Endothelial cell of umbilical vein (primary cell): Measurements from ENCODE around the gene CLEC4M. TPM values are rescaled to one million over a fixed set of nuclear protein-coding genes. Genes with fewer than 3 reads are reported as not detected.
A peak's percentile ranks its signal among the peaks of the same experiment; 100 is the strongest.

Experiments
- Bru-seq: library from RNA; stranded (reverse); fragments of 400-500 nt; gene quantifications from one replicate; lab custom pipeline; 2021; lab: Mats Ljungman, UMichigan
- BruChase-seq, 2 experiments: library from RNA; stranded (reverse); fragments of 400-500 nt; gene quantifications; one replicate each; lab custom pipeline; 2021; lab: Mats Ljungman, UMichigan
- BruUV-seq: library from RNA; stranded (reverse); fragments of 400-500 nt; replicated peaks from 2 replicates; lab custom pipeline; 2021; lab: Mats Ljungman, UMichigan
- CTCF ChIA-PET: fragments of 300-600, 350-600 bp; sonication (Branson Sonifier 250); formaldehyde crosslinking; loops from one replicate; lab custom pipeline; 2021; ENCODE audit warnings: antibody characterized with exemption, inconsistent platforms; lab: Charles Lee
- POLR2A ChIA-PET: fragments of 300-600, 350-600 bp; sonication (Branson Sonifier 250); formaldehyde crosslinking; loops from one replicate; lab custom pipeline; 2021; ENCODE audit warnings: antibody characterized with exemption, inconsistent platforms; lab: Charles Lee
- DNase-seq: peaks from one replicate; pipeline ENCODE4 v3.0.0-alpha.2; 2011; ENCODE audit warnings: low read depth, low spot score
- FAIRE-seq: peaks from 2 replicates; lab custom pipeline; 2011; peaks lifted over from hg19 to GRCh38; lab: Jason Lieb, UNC
- H2AFZ ChIP-seq: 2 replicates; pipeline ENCODE4 v1.6.0; 2012; ENCODE audit warnings: low read depth, low read length, control low read depth, inconsistent platforms
- H3K27ac ChIP-seq: 2 replicates; pipeline ENCODE4 v1.5.1; 2011; ENCODE audit warnings: low read depth, mild to moderate bottlenecking, control low read depth, low read length, moderate library complexity; ENCODE audit not compliant: insufficient read depth
- H3K27me3 ChIP-seq, 2 experiments: 2 replicates each; pipeline versions ENCODE4 v1.6.0 to v1.6.1; 2011; ENCODE audit warnings: low read length in 2 of 2, mixed read lengths in 1 of 2; ENCODE audit not compliant: control insufficient read depth in 2 of 2, insufficient read depth in 2 of 2
- H3K36me3 ChIP-seq, 2 experiments: 2 replicates in 1 of 2; 3 replicates in 1 of 2; pipeline ENCODE4 v1.5.1; 2011; ENCODE audit warnings: low read length in 2 of 2, mild to moderate bottlenecking in 1 of 2, moderate library complexity in 1 of 2; ENCODE audit not compliant: control insufficient read depth in 2 of 2, insufficient read depth in 2 of 2; ENCODE audit errors: extremely low read depth in 1 of 2
- H3K4me1 ChIP-seq: 3 replicates; pipeline ENCODE4 v1.5.1; 2011; ENCODE audit warnings: mild to moderate bottlenecking, low read length; ENCODE audit not compliant: control insufficient read depth, insufficient read depth; ENCODE audit errors: extremely low read depth
- H3K4me2 ChIP-seq: 2 replicates; pipeline ENCODE4 v1.6.1; 2011; ENCODE audit warnings: low read length, control low read depth, mixed read lengths; ENCODE audit not compliant: insufficient read depth
- H3K4me3 ChIP-seq, 3 experiments: fragments of 200-600 bp in 1 of 3; sonication (generic), shearing (Covaris generic) in 1 of 3; replicated peaks in 1 of 3; 2 replicates each; pipeline ENCODE4 v1.5.1; 2011 to 2016; ENCODE audit warnings: control low read depth in 3 of 3, low read length in 3 of 3, mild to moderate bottlenecking in 2 of 3, inconsistent platforms in 1 of 3, low read depth in 1 of 3, moderate library complexity in 1 of 3; ENCODE audit not compliant: insufficient read depth in 1 of 3
- H3K79me2 ChIP-seq: 2 replicates; pipeline ENCODE4 v1.6.0; 2012; ENCODE audit warnings: low read length, inconsistent platforms; ENCODE audit not compliant: control insufficient read depth, insufficient read depth
- H3K9ac ChIP-seq: replicated peaks from 2 replicates; pipeline ENCODE3; 2011; ENCODE audit warnings: low read length, control low read depth; ENCODE audit not compliant: insufficient read depth; ENCODE audit errors: extremely low read depth
- H3K9me1 ChIP-seq: replicated peaks from 3 replicates; pipeline ENCODE4 v1.6.0; 2011; ENCODE audit warnings: mild to moderate bottlenecking, low read length; ENCODE audit not compliant: control insufficient read depth, insufficient read depth; ENCODE audit errors: extremely low read depth
- H3K9me3 ChIP-seq: replicated peaks from 2 replicates; pipeline ENCODE4 v1.5.1; 2012; ENCODE audit warnings: low read length, inconsistent platforms; ENCODE audit not compliant: control insufficient read depth, insufficient read depth
- H4K20me1 ChIP-seq: replicated peaks from 2 replicates; pipeline ENCODE3; 2011; ENCODE audit warnings: mild to moderate bottlenecking, low read length; ENCODE audit not compliant: control insufficient read depth, insufficient read depth; ENCODE audit errors: extremely low read depth
- EZH2 ChIP-seq: IDR thresholded peaks from 2 replicates; pipeline ENCODE4 v1.6.1; 2012; ENCODE audit warnings: borderline replicate concordance, low read depth, mild to moderate bottlenecking, moderate library complexity, low read length, inconsistent platforms; ENCODE audit not compliant: severe bottlenecking
- GATA2 ChIP-seq: IDR thresholded peaks from 2 replicates; pipeline ENCODE4 v1.7.0; 2011; ENCODE audit warnings: low read depth, mild to moderate bottlenecking, moderate library complexity, mixed read lengths, low read length; ENCODE audit not compliant: insufficient read length, insufficient read depth
- POLR2A ChIP-seq: IDR thresholded peaks from 2 replicates; pipeline ENCODE4 v1.6.1; 2012; ENCODE audit warnings: low read depth, mild to moderate bottlenecking, control low read depth, low read length
- POLR2AphosphoS5 ChIP-seq: IDR thresholded peaks from 2 replicates; pipeline ENCODE4 v1.6.1; 2012; ENCODE audit warnings: low read depth, mild to moderate bottlenecking, control low read depth, low read length, moderate library complexity; ENCODE audit not compliant: insufficient read depth
- dilution Hi-C: fragments of 300-500 bp; cut with MboI; formaldehyde crosslinking; loops from one replicate; pipeline ENCODE4 v1.15.0; 2019; ENCODE audit warnings: low sequenced_read_pairs; ENCODE audit not compliant: extremely low pct_ligation_motif_present
- intact Hi-C: fragments of 100-400 bp; cut with micrococcal nuclease; formaldehyde crosslinking; loops from one replicate; pipeline ENCODE4 v1.10.0; 2022
- long read RNA-seq: library from polyadenylated mRNA; stranded (forward); transcript quantifications from one replicate; pipeline ENCODE4 v2.0.0, GENCODE V29; 2021
- polyA minus RNA-seq, 3 experiments: library from RNA; depleted of rRNA, polyadenylated mRNA; stranded (reverse); fragments of >200 nt; gene quantifications; 1 replicate in 1 of 3; 2 replicates in 2 of 3; pipeline ENCODE4 v1.2.3, GENCODE V29; 2011
- polyA plus RNA-seq, 4 experiments: library from polyadenylated mRNA; depleted of rRNA in 3 of 4; stranded (reverse) in 3 of 4; unstranded in 1 of 4; fragments of >200 nt; gene quantifications; 2 replicates each; pipeline versions ENCODE4 v1.2.1 to v1.2.3, GENCODE V29; 2011 to 2012; ENCODE audit warnings: missing spikeins in 1 of 4
- total RNA-seq: library from RNA; stranded (reverse); gene quantifications from 2 replicates; pipeline ENCODE4 v1.2.3, GENCODE V29; 2021

Gene CLEC4M
- total RNA-seq (0.23 and 0.46 TPM in 2 replicates), polyA plus RNA-seq (1.0 and 1.1 TPM in 2 replicates), polyA minus RNA-seq (0.25 and 1.2 TPM in 2 replicates), Bru-seq, nascent RNA (percentile 10 among the genes with signal in this experiment), BruChase-seq, experiment 1, labeled RNA remaining after a 6-hour chase (not detected), BruChase-seq, experiment 2, labeled RNA remaining after a 2-hour chase (percentile 15 among the genes with signal in this experiment)
- 0.35 and 0.37 TPM in 2 replicates for polyA plus RNA-seq (2011; cell fraction: cytosol; rRNA removed)
- 13.2 and 14.6 TPM in 2 replicates for polyA plus RNA-seq (2011; cell fraction: nucleus; rRNA removed)
- 0.20 and 0.42 TPM in 2 replicates for polyA plus RNA-seq (2012)
- polyA minus RNA-seq (2011; cell fraction: cytosol; rRNA and poly(A)+ RNA removed) = not detected
- 0.82 and 0.87 TPM in 2 replicates for polyA minus RNA-seq (2011; cell fraction: nucleus; rRNA and poly(A)+ RNA removed)
- long read RNA-seq, partial matches to known transcripts = 0 of 2 reads
- long read RNA-seq, other reads (novel, unspliced or antisense) = 2 of 2 reads

GRCh38 chr19:7762719-7763293, at the start of gene CLEC4M:
TSS of gene CLEC4M (plus strand) at chr19:7763243. CDS start at chr19:7763267, 24 bp downstream.
- CTCF ChIA-PET = interaction anchor here (0.6 to 1.5 kb wide), 2 partner anchors 37 to 625 kb away, joined by 3 to 7 read pairs; no protein-coding TSS in a partner anchor

GRCh38 chr19:7715671-7716070, 47.4 kb upstream of the CLEC4M start:
- POLR2A ChIA-PET = no interaction called here

More at GRCh38 chr19:7762719-7763293, at the start of gene CLEC4M:
- Histone ChIP-seq H3K36me3 (no peaks in the 10 kb centered on the region), H2AFZ (no peak within 1 kb of the TSS), H4K20me1 (no peaks in the 10 kb centered on the region), H3K9ac (no peak within 1 kb of the TSS), H3K79me2 (no peaks in the 10 kb centered on the region), H3K27ac (no peak within 1 kb of the TSS), H3K4me1 (no peaks in the 10 kb centered on the region), H3K4me3 (no peak within 1 kb of the TSS), H3K27me3 (no peaks in the 10 kb centered on the region), H3K9me1 (no peaks in the 10 kb centered on the region), H3K9me3 (no peaks in the 10 kb centered on the region), H3K4me2 (no peak within 1 kb of the TSS)
- POLR2A ChIA-PET = no interaction called here
- TF ChIP-seq GATA2 = no peak
- intact Hi-C loops = no loop called here
- no TSS peak for BruUV-seq
- dilution Hi-C loops = no loop called here
- no peak for FAIRE-seq
- no peak for DNase-seq

More at GRCh38 chr19:7715671-7716070, 47.4 kb upstream of the CLEC4M start:
- H3K9ac ChIP-seq = no peak overlapping the region
- no peaks in the 10 kb centered on the region for H3K4me1 ChIP-seq
- no peaks in the 10 kb centered on the region for H3K27me3 ChIP-seq
- BruUV-seq = no TSS peak
- no peak overlapping the region for H2AFZ ChIP-seq
- H3K9me1 ChIP-seq = no peaks in the 10 kb centered on the region
- H3K27ac ChIP-seq = no peak overlapping the region
- TF ChIP-seq POLR2A (no peak), EZH2 (no peak), POLR2AphosphoS5 (no peak)
- no peak overlapping the region for H3K4me2 ChIP-seq
- dilution Hi-C loops (no loop called here), intact Hi-C loops (no loop called here)
- H4K20me1 ChIP-seq = no peaks in the 10 kb centered on the region
- no peak for FAIRE-seq
- no peak overlapping the region for H3K4me3 ChIP-seq
- H3K9me3 ChIP-seq = no peaks in the 10 kb centered on the region
- H3K36me3 ChIP-seq = no peaks in the 10 kb centered on the region
- H3K79me2 ChIP-seq = no peaks in the 10 kb centered on the region
- CTCF ChIA-PET = no interaction called here
- DNase-seq = no peak
